MM.1S (cell line): ENCODE data around the gene CERS3.

Experiments used
- DNase-seq: peaks from one replicate; pipeline ENCODE4 v3.0.0-alpha.2; 2015
- H2AFZ ChIP-seq: fragments of 300-600 bp; sonication (generic); 2 replicates; pipeline ENCODE4 v1.6.0; 2016; ENCODE audit warnings: antibody characterized with exemption, low read length
- H3F3A ChIP-seq: fragments of 300-600 bp; sonication (generic); 2 replicates; pipeline ENCODE4 v1.6.1; 2016; ENCODE audit warnings: mild to moderate bottlenecking, antibody characterized with exemption, low read length, moderate library complexity, mixed read lengths; ENCODE audit not compliant: insufficient read depth
- H3K27ac ChIP-seq: fragments of 300-600 bp; sonication (generic); 2 replicates; pipeline ENCODE4 v1.5.1; 2016; ENCODE audit warnings: mild to moderate bottlenecking, low read length
- H3K27me3 ChIP-seq: fragments of 300-600 bp; sonication (generic); replicated peaks from 2 replicates; pipeline ENCODE4 v1.6.0; 2016; ENCODE audit warnings: low read length; ENCODE audit not compliant: insufficient read depth
- H3K36me3 ChIP-seq: fragments of 300-600 bp; sonication (generic); replicated peaks from 2 replicates; pipeline ENCODE4 v1.6.1; 2016; ENCODE audit warnings: mild to moderate bottlenecking, low read length, mixed read lengths; ENCODE audit not compliant: insufficient read depth
- H3K4me1 ChIP-seq: fragments of 300-600 bp; sonication (generic); 2 replicates; pipeline ENCODE4 v1.6.1; 2016; ENCODE audit warnings: low read length, mixed read lengths
- H3K4me2 ChIP-seq: fragments of 300-600 bp; sonication (generic); 2 replicates; pipeline ENCODE4 v1.6.0; 2016; ENCODE audit warnings: low read depth, low read length
- H3K4me3 ChIP-seq: fragments of 300-600 bp; sonication (generic); 2 replicates; pipeline ENCODE4 v1.5.1; 2016; ENCODE audit warnings: low read length, mixed read lengths
- H3K79me2 ChIP-seq: fragments of 300-600 bp; sonication (generic); 2 replicates; pipeline ENCODE4 v1.6.1; 2016; ENCODE audit warnings: mixed run types, low read length, mixed read lengths
- H3K9ac ChIP-seq: fragments of 300-600 bp; sonication (generic); 2 replicates; pipeline ENCODE4 v1.6.1; 2016; ENCODE audit warnings: low read length, mixed read lengths
- H3K9me2 ChIP-seq: fragments of 300-600 bp; sonication (generic); replicated peaks from 2 replicates; pipeline ENCODE4 v1.6.1; 2016; ENCODE audit warnings: mild to moderate bottlenecking, low read length, mixed read lengths; ENCODE audit not compliant: insufficient read depth
- H3K9me3 ChIP-seq: fragments of 300-600 bp; sonication (generic); replicated peaks from 2 replicates; pipeline ENCODE4 v1.6.1; 2016; ENCODE audit warnings: mild to moderate bottlenecking, low read length, mixed read lengths; ENCODE audit not compliant: insufficient read depth
- H4K20me1 ChIP-seq: fragments of 300-600 bp; sonication (generic); 2 replicates; pipeline ENCODE4 v1.6.1; 2016; ENCODE audit warnings: mild to moderate bottlenecking, low read length, moderate library complexity, mixed read lengths; ENCODE audit not compliant: insufficient read depth
- CTCF ChIP-seq: fragments of 300-600 bp; sonication (generic); IDR thresholded peaks from 2 replicates; pipeline ENCODE4 v1.5.1; 2016; ENCODE audit warnings: antibody characterized with exemption, low read length, mixed read lengths
- EZH2 ChIP-seq: fragments of 300-600 bp; sonication (generic); optimal IDR thresholded peaks from 2 replicates; pipeline ENCODE3; 2017; ENCODE audit warnings: low read depth, mild to moderate bottlenecking, antibody characterized with exemption, low read length, mixed read lengths
- EZH2phosphoT487 ChIP-seq: fragments of 300-600 bp; sonication (generic); IDR thresholded peaks from 2 replicates; pipeline ENCODE4 v1.6.1; 2018; ENCODE audit warnings: antibody characterized with exemption, low read length

The CERS3 gene

GRCh38 chr15:100560323-100560722 lies 31.6 kb upstream of the CERS3 start:
- no peak overlapping the region for H3K4me2 ChIP-seq
- no peak overlapping the region for H3K27ac ChIP-seq
- no peak overlapping the region for H3K4me3 ChIP-seq
- TF ChIP-seq CTCF (no peak), EZH2 (no peak), EZH2phosphoT487 (no peak)
- no peaks in the 10 kb centered on the region for H3K4me1 ChIP-seq
- H3F3A ChIP-seq: no peaks in the 10 kb centered on the region
- H3K9ac ChIP-seq: no peak overlapping the region
- no peak overlapping the region for H2AFZ ChIP-seq
- H3K9me2 ChIP-seq: no peaks in the 10 kb centered on the region
- no peaks in the 10 kb centered on the region for H3K36me3 ChIP-seq
- no peaks in the 10 kb centered on the region for H4K20me1 ChIP-seq
- no peaks in the 10 kb centered on the region for H3K27me3 ChIP-seq
- no peaks in the 10 kb centered on the region for H3K79me2 ChIP-seq
- no peak for DNase-seq
- H3K9me3 ChIP-seq: no peaks in the 10 kb centered on the region

DNA sequence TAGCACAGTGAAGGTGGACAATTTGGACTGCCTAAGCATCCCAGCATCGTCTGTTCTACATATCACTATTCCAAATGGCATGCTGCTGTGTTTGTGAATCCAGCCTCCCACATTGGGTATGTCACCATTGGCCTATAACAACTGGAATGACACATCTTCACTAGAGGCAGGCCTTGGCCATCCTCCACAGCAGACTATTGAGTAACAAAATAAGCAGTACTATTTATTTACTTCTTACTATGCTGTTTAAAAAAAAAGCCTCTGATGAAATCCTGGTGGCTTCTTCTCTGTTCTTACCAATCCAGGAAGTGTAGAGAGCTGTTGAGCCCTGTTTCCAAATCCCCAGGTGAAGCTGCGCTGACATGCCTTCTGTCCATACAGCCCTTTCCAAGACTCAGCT lies 30.6 kb upstream of the CERS3 start:
- no peak for TF ChIP-seq EZH2
- TF ChIP-seq EZH2phosphoT487: no peak
- no peak for TF ChIP-seq CTCF
- Histone ChIP-seq H3K9ac (no peak overlapping the region), H3K27ac (no peak overlapping the region), H2AFZ (no peak overlapping the region), H3K9me3 (no peaks in the 10 kb centered on the region), H3F3A (no peaks in the 10 kb centered on the region), H3K4me3 (no peak overlapping the region), H3K79me2 (no peaks in the 10 kb centered on the region), H3K4me1 (no peaks in the 10 kb centered on the region), H3K36me3 (no peaks in the 10 kb centered on the region), H4K20me1 (no peaks in the 10 kb centered on the region), H3K4me2 (no peak overlapping the region), H3K9me2 (no peaks in the 10 kb centered on the region), H3K27me3 (no peaks in the 10 kb centered on the region)
- no peak for DNase-seq

DNA sequence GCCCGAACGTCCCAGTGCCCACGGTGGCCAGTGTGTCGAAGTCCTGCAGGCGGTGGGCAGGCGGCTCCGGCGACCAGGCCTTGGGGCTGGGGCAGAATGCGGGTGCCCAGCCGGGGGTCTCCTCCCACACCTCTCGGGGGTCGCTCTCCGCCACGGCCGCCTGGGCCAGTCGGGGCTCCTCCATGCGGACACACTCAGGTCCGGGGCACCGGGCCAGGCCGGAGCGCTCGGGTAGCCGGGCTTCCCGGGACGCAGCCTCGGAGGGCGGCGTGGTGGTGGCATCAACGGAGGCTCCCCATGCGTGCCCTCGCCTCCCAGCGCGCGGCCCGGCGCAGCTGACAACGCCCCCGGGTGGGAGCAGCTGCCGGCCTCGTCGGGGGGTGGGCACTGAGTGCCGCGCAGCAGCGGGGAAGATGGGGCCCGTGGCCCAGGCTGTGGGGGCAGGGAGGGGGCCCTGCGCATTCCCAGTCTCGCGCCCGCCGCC lies 30.1 kb upstream of the CERS3 start:
- no peaks in the 10 kb centered on the region for H3K36me3 ChIP-seq
- no peak overlapping the region for H2AFZ ChIP-seq
- H3K27ac ChIP-seq: no peak overlapping the region
- TF ChIP-seq EZH2phosphoT487 (no peak), CTCF (no peak), EZH2 (no peak)
- no peaks in the 10 kb centered on the region for H4K20me1 ChIP-seq
- no peak overlapping the region for H3K4me2 ChIP-seq
- no peak overlapping the region for H3K9ac ChIP-seq
- H3K79me2 ChIP-seq: no peaks in the 10 kb centered on the region
- no peaks in the 10 kb centered on the region for H3F3A ChIP-seq
- H3K9me3 ChIP-seq: no peaks in the 10 kb centered on the region
- H3K4me3 ChIP-seq: no peak overlapping the region
- no peaks in the 10 kb centered on the region for H3K9me2 ChIP-seq
- no peaks in the 10 kb centered on the region for H3K27me3 ChIP-seq
- no peak for DNase-seq
- no peaks in the 10 kb centered on the region for H3K4me1 ChIP-seq
